GM19025 (cell line): ENCODE measurements around the gene MAZ.
"Not testable (repeated sequence)": the region's sequence is repeated elsewhere in the genome, so short reads cannot be mapped to it uniquely, and the experiment has no call there.

Experiments
- ATAC-seq: cut with Tn5 transposase; IDR thresholded peaks from one replicate; pipeline ENCODE4 v1.9.1; 2021; ENCODE audit warnings: mild to moderate bottlenecking, low read depth, moderate library complexity; ENCODE audit not compliant: unreplicated experiment

MAZ gene

GRCh38 chr16:29820271-29820701, 14.0 kb downstream of the MAZ start, which contains the start of gene MVP:
Gene MVP (plus strand): TSS chr16:29820462. CDS start chr16:29830550, 10,088 bp downstream.
- no peak for ATAC-seq

- ATAC-seq = peak; percentile 57
These were observed 14.7 kb downstream of the MAZ start for GRCh38 chr16:29820730-29821642.

GRCh38 chr16:29821643-29822115, 15.3 kb downstream of the MAZ start:
- no peak for ATAC-seq

GRCh38 chr16:29824589-29825144, 18.3 kb downstream of the MAZ start:
- no peak for ATAC-seq

- ATAC-seq = no peak
These were observed 19.1 kb downstream of the MAZ start for GRCh38 chr16:29825145-29826044.

GRCh38 chr16:29826342-29826695, 20.0 kb downstream of the MAZ start:
- ATAC-seq = no peak

- ATAC-seq = no peak
These were observed 24.4 kb downstream of the MAZ start for GRCh38 chr16:29830774-29831173.

- ATAC-seq = no peak
These were observed 25.2 kb downstream of the MAZ start for GRCh38 chr16:29831490-29831889.

GRCh38 chr16:29833219-29833618, 26.9 kb downstream of the MAZ start:
- not testable (repeated sequence) for ATAC-seq

- ATAC-seq = no peak
These were observed 27.8 kb downstream of the MAZ start for GRCh38 chr16:29834079-29834478.

GRCh38 chr16:29835926-29836325, 29.6 kb downstream of the MAZ start:
- no peak for ATAC-seq

GRCh38 chr16:29836623-29837022, 30.3 kb downstream of the MAZ start:
- no peak for ATAC-seq

GRCh38 chr16:29837841-29838240, 31.5 kb downstream of the MAZ start:
- ATAC-seq = no peak

GRCh38 chr16:29839822-29840221, 33.5 kb downstream of the MAZ start:
- ATAC-seq = no peak

GRCh38 chr16:29840240-29840639, 33.9 kb downstream of the MAZ start:
- no peak for ATAC-seq

- ATAC-seq = no peak
These were observed 35.3 kb downstream of the MAZ start for GRCh38 chr16:29841631-29842030.

GRCh38 chr16:29842732-29843346, 36.5 kb downstream of the MAZ start:
- ATAC-seq = no peak

- ATAC-seq = no peak
These were observed 37.6 kb downstream of the MAZ start for GRCh38 chr16:29843931-29844330.

GRCh38 chr16:29844575-29845331, 38.4 kb downstream of the MAZ start:
- ATAC-seq = no peak

GRCh38 chr16:29845656-29846055, 39.3 kb downstream of the MAZ start:
- no peak for ATAC-seq
